ENCODE data around the gene ZRANB3.

Gene ZRANB3

DNA sequence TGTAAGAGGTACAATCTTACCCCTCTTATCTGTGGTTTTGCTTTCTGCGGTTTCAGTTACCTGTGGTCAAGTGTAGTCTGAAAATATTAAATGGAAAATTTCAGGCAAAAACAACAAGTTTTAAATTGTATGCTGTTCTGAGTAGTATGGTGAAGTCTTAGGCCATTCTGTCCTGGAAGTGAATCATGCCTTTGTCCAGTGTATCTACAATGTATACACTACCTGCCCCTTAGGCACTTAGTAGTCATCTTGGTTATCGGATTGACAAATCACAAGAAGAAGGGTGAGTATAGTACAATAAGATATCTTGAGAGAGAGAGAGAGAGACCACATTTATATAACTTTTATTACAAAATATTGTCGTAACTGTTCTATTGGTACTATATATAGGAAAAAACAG, 435.4 kb downstream of the ZRANB3 start:
- TF ChIP-seq EZH2phosphoT487 (IDR thresholded peaks at IDR 0.05; ENCODE audit: borderline replicate concordance) = no peak
- TF ChIP-seq, protein P1, sequence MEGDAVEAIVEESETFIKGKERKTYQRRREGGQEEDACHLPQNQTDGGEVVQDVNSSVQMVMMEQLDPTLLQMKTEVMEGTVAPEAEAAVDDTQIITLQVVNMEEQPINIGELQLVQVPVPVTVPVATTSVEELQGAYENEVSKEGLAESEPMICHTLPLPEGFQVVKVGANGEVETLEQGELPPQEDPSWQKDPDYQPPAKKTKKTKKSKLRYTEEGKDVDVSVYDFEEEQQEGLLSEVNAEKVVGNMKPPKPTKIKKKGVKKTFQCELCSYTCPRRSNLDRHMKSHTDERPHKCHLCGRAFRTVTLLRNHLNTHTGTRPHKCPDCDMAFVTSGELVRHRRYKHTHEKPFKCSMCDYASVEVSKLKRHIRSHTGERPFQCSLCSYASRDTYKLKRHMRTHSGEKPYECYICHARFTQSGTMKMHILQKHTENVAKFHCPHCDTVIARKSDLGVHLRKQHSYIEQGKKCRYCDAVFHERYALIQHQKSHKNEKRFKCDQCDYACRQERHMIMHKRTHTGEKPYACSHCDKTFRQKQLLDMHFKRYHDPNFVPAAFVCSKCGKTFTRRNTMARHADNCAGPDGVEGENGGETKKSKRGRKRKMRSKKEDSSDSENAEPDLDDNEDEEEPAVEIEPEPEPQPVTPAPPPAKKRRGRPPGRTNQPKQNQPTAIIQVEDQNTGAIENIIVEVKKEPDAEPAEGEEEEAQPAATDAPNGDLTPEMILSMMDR (conservative IDR thresholded peaks at IDR 0.05; ENCODE audit: low read length) = no peak
- Histone ChIP-seq H3K79me2 (ENCODE audit: insufficient read depth, low read length) (no peaks in the 10 kb centered on the region), H3K36me3 (ENCODE audit: insufficient read depth, low read length) (peaks cover 22% of the 10 kb centered on the region; the same call in 1 of the 2 replicates)

DNA sequence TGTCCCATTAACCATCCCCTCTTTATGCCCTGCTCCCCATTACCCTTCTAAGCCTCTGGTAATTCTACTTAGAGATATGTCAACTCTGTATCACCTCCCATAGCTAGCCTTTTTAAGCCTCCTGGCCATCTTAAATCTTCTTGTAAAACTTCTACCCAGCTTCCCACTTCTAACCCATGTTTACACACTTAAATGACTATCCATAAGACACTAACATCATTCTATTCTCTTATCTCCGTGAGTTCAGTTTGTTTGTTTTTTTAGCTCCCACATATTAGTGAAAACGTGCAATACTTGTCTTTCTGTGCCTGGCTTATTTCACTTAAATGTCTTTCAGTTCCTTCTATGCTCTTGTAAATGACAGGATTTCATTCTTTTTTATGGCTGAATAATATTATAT, 436.5 kb downstream of the ZRANB3 start:
- no peaks in the 10 kb centered on the region for H4K20me1 ChIP-seq (ENCODE audit: insufficient read depth, low read length, poor library complexity, severe bottlenecking)
- no peaks in the 10 kb centered on the region for H3K27me3 ChIP-seq (ENCODE audit: insufficient read depth, low read length, poor library complexity, severe bottlenecking)
- H3K4me3 ChIP-seq (ENCODE audit: low read length, poor library complexity, severe bottlenecking) = no peak overlapping the region
- no peak overlapping the region for H2AFZ ChIP-seq (ENCODE audit: low read length)
- TF ChIP-seq, protein P1 (conservative IDR thresholded peaks at IDR 0.05; ENCODE audit: low read length) = no peak
- no peak for TF ChIP-seq EZH2phosphoT487 (IDR thresholded peaks at IDR 0.05; ENCODE audit: borderline replicate concordance)
- H3K4me1 ChIP-seq (ENCODE audit: insufficient read depth, low read length, poor library complexity, severe bottlenecking) = peaks cover 11% of the 10 kb centered on the region
- no peaks in the 10 kb centered on the region for H3K9me3 ChIP-seq (ENCODE audit: insufficient read depth, low read depth, low read length)
- peaks cover 2% of the 10 kb centered on the region; the same call in 1 of the 2 replicates for H3K79me2 ChIP-seq (ENCODE audit: insufficient read depth, low read length)
- H3K9me2 ChIP-seq (replicated peaks; ENCODE audit: low read depth, low read length) = no peaks in the 10 kb centered on the region
- H3F3A ChIP-seq (ENCODE audit: low read depth) = peaks cover 2% of the 10 kb centered on the region; the same call in 1 of the 2 replicates
- H3K36me3 ChIP-seq (ENCODE audit: insufficient read depth, low read length) = peaks cover 22% of the 10 kb centered on the region; the same call in 1 of the 2 replicates
- H3K9ac ChIP-seq (ENCODE audit: low read depth, low read length, poor library complexity, severe bottlenecking) = no peak overlapping the region
- H3K4me2 ChIP-seq (ENCODE audit: low read depth, low read length, poor library complexity, severe bottlenecking) = no peak overlapping the region

More for the DNA sequence above, 435.4 kb downstream of the ZRANB3 start:
- Histone ChIP-seq H3K9ac (ENCODE audit: low read depth, low read length, poor library complexity, severe bottlenecking) (no peak overlapping the region), H2AFZ (ENCODE audit: low read length) (no peak overlapping the region), H3K27me3 (ENCODE audit: insufficient read depth, low read length, poor library complexity, severe bottlenecking) (no peaks in the 10 kb centered on the region), H3K4me2 (ENCODE audit: low read depth, low read length, poor library complexity, severe bottlenecking) (no peak overlapping the region), H3K4me1 (ENCODE audit: insufficient read depth, low read length, poor library complexity, severe bottlenecking) (peaks cover 11% of the 10 kb centered on the region), H3K4me3 (ENCODE audit: low read length, poor library complexity, severe bottlenecking) (no peak overlapping the region), H3K9me3 (ENCODE audit: insufficient read depth, low read depth, low read length) (no peaks in the 10 kb centered on the region), H3K9me2 (replicated peaks; ENCODE audit: low read depth, low read length) (no peaks in the 10 kb centered on the region), H3F3A (ENCODE audit: low read depth) (peaks cover 2% of the 10 kb centered on the region; the same call in 1 of the 2 replicates), H4K20me1 (ENCODE audit: insufficient read depth, low read length, poor library complexity, severe bottlenecking) (no peaks in the 10 kb centered on the region)

DNA sequence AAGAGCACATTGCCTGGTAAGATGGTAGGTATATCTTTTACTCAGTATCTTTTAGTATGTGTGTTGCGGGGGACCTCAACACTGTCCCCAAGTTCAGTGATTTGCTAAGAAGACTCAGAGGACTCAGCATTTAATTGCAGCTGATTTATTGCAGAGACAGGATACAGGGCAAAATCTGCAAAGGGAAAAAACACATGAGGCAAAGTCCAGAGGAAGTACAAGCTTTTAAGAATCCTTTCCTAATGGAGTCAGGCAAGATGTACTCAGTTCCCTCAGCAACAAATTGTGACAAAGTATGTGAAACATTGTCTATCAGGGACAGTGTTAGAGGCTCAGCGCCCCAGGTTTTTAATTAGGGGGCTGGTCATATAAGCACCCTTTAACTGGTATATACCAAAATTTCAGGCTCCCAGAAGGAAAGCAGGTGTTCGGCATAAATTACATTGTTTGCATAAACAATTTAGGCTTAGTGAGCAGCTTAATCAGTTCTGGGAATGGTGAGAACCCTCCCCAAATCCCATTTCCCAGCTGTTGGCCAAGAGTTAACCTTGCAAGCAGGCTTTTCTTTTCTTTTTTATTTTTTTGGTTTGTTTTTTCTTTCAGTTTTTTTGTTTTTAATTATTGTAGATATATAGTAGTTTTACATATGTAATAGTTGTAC, 437.2 kb downstream of the ZRANB3 start:
- Histone ChIP-seq H3F3A (ENCODE audit: low read depth) (peaks cover 2% of the 10 kb centered on the region; the same call in 1 of the 2 replicates), H2AFZ (ENCODE audit: low read length) (no peak overlapping the region), H3K4me1 (ENCODE audit: insufficient read depth, low read length, poor library complexity, severe bottlenecking) (peaks cover 11% of the 10 kb centered on the region), H3K4me2 (ENCODE audit: low read depth, low read length, poor library complexity, severe bottlenecking) (no peak overlapping the region), H4K20me1 (ENCODE audit: insufficient read depth, low read length, poor library complexity, severe bottlenecking) (no peaks in the 10 kb centered on the region), H3K9ac (ENCODE audit: low read depth, low read length, poor library complexity, severe bottlenecking) (no peak overlapping the region), H3K9me2 (replicated peaks; ENCODE audit: low read depth, low read length) (no peaks in the 10 kb centered on the region), H3K27me3 (ENCODE audit: insufficient read depth, low read length, poor library complexity, severe bottlenecking) (no peaks in the 10 kb centered on the region), H3K79me2 (ENCODE audit: insufficient read depth, low read length) (peaks cover 5% of the 10 kb centered on the region; the same call in 1 of the 2 replicates), H3K36me3 (ENCODE audit: insufficient read depth, low read length) (peaks cover 22% of the 10 kb centered on the region; the same call in 1 of the 2 replicates), H3K4me3 (ENCODE audit: low read length, poor library complexity, severe bottlenecking) (no peak overlapping the region), H3K9me3 (ENCODE audit: insufficient read depth, low read depth, low read length) (no peaks in the 10 kb centered on the region)
- TF ChIP-seq, protein P1 (conservative IDR thresholded peaks at IDR 0.05; ENCODE audit: low read length) = no peak
- no peak for TF ChIP-seq EZH2phosphoT487 (IDR thresholded peaks at IDR 0.05; ENCODE audit: borderline replicate concordance)
